Stimulated activated CD8-positive, alpha-beta memory T cell treated with anti-CD3 and anti-CD28 coated beads, Interleukin-15, amount 100 ng/mL, for 4 hours (primary cell): ENCODE data around the gene TAMM41.
"Not testable (repeated sequence)": the region's sequence is repeated elsewhere in the genome, so short reads cannot be mapped to it uniquely, and the experiment has no call there.

Experiments used
- DNase-seq, 2 donors: peaks; one replicate each; pipeline ENCODE4 v3.0.0-alpha.2; 2020; ENCODE audit warnings: low read depth in 2 of 2

TAMM41 gene

DNA sequence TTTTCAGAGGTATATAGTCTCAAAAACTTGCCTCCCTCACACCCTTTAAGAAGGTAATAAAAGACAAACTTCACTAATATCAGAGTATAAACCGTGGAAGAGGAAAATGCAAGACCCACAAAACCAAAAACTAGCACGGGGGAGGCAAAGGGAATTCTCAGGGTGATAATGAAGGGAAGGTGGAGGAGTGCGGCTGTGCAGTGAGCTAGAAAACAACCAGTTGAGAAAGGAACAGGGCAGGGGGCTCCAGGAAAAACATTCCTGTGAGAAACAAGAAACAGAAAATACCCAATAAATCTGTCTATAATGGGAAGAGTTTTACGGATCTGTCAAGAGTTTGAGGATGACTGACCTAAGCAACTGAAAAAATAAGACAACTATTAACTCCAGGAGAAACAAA is 31.6 kb downstream of the TAMM41 start:
- no peak for DNase-seq

GRCh38 chr3:11814663-11815062 is 32.0 kb downstream of the TAMM41 start:
- no peak for DNase-seq

DNA sequence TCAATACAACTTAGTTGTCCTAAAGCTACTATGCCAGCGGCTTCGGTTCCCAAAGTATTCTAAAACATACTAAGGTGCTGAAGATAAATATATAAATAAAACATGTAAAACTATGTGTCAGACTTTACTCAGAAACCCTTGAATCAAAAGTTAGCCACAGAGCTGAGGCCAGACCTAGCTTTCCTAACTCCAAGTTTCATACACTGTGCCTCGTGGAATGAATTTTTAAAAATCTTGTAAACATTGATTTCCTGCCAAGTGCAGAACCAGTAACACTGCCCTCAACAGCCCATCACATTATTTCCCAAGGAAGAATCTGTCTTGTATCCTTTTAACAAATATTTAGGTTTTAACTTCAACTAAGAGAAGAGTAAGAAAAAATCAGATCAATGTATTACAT is 36.4 kb downstream of the TAMM41 start:
- no peak for DNase-seq

- no peak for DNase-seq
Measured at GRCh38 chr3:11808231-11808630, 38.5 kb downstream of the TAMM41 start.

DNA sequence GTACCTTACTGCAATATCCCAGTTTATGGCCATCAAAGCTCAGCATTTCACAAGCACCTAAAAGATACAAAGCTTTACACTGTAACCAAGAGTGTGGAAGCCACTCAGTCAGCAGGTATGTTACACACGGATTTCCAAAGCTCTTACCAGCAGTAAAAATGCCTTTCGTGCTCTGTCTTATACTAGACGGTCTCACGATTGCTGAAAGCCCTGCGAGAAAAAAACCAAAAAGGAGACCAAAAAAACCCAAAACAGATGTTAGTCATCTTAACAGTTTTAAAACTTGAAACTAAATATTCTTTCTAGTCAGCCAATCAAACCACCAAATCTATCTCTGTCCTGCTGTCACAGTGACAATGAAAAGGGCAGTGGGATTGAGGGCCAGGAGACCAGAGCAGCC is 39.0 kb downstream of the TAMM41 start:
- DNase-seq = no peak

GRCh38 chr3:11805716-11806115 is 41.0 kb downstream of the TAMM41 start:
- DNase-seq = no peak

DNA sequence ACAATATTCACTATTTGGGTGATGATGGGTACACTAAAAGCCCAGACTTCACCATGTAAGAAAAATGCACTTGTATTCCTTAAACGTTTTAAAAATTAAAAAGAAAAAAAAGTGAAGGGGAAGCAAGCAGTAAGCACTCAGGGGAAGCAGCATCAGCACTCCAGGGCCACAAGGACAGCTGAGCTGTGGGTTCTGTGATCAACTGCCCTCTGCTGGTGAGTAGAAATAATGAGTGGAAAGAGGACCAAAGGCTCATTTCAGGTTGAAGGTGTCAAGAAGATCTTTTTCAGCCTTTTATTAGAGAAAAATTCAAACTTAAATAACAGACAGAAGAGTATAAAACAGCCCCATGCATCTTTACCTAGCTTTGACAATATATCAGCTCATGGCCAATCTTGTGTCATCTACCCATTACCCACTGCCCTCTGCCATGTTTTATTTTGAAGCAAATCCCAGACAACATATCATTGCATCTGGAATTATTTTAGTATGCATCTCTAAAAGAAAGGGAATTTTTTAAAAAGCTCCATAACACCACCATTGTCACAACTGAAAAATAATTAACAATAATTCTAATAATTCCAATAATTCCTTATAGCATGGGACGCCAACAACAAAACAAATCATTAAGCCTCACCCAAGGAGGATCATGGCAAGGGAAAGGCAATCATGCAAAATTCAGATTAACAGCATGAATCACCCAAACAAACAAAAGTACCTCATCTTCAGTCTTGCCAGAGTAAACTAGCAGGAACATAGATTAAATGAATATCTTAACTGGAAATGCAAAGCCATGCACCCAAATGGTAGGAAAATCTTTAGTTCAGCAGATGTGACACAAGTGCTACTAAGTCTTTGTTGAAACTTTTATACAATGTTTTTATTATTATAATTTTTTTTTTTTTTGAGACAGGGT is 42.5 kb downstream of the TAMM41 start:
- no peak for DNase-seq

GRCh38 chr3:11799791-11800190 is 46.9 kb downstream of the TAMM41 start:
- DNase-seq = no peak

- no peak for DNase-seq
Measured at GRCh38 chr3:11794927-11795326, 51.8 kb downstream of the TAMM41 start.

GRCh38 chr3:11791339-11792200 is 55.1 kb downstream of the TAMM41 start:
- no peak for DNase-seq

- DNase-seq = no peak
Measured at GRCh38 chr3:11789412-11789811, 57.3 kb downstream of the TAMM41 start.

- DNase-seq = no peak
Measured at GRCh38 chr3:11784971-11785377, 61.7 kb downstream of the TAMM41 start.

GRCh38 chr3:11780341-11780740 is 66.3 kb downstream of the TAMM41 start:
- no peak for DNase-seq

GRCh38 chr3:11779626-11780025 is 67.1 kb downstream of the TAMM41 start:
- DNase-seq = no peak

- no peak for DNase-seq
Measured at GRCh38 chr3:11778248-11778647, 68.4 kb downstream of the TAMM41 start.

DNA sequence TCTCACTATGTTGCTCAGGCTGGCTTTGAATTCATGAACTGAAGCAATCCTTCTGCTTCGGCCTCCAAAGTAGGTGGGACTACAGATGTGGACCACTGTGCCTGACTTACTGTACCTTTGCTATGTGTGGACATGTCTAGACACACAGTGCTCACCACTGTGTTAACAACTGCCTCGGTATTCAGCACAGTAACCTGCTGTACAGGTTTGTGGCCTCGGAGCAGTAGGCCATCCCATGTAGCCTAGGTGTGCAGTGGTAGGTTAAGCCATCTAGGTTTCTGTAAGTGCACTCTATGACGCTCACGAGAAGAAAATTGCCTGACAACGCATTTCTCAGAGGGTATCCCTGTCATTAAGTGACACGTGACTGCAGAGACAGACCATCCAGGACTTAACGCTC is 70.3 kb downstream of the TAMM41 start:
- DNase-seq = no peak

GRCh38 chr3:11775493-11775892 is 71.2 kb downstream of the TAMM41 start:
- no peak for DNase-seq

DNA sequence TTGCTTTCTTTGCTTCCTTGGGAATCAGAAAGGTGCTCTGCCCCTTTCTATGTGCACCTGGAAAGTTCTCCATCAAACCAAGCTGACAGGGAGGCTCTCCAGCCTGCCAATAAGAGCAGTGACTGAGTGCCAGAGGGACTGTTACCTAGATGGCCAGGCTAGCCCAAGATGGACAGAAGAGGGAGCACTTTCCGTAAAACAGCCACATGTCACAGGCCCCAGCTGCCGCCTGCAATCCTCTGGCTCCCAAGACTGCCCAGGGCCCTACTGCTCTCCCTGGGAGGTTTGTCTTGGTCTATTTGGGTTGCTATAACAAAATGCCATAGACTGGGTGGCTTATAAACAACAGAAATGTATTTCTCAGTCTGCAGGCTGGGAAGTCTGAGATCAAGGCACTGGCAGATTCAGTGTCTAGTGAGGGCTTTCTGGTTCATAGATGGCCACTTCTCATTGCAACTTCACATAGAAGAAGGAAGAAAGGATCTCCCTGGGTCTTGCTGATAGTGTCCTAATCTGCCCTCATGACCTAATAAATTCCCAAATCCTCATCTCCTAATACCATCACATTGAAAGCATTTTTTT is 72.3 kb downstream of the TAMM41 start:
- no peak for DNase-seq

DNA sequence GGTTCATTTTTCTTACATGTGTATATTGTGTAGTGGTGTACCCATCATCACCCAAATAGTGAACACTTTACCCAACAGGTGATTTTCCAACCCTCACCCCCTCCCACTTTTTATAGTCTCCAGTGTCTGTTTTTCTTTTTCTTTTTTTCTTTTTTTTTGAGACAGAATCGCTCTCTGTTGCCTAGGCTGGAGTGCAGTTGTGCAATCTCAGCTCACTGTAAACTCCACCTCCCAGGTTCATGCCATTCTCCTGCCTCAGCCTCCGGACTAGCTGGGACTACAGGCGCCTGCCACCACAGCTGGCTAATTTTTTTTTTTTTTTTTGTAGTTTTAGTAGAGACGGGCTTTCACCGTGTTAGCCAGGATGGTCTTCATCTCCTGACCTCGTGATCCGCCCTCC is 74.8 kb downstream of the TAMM41 start:
- DNase-seq = not testable (repeated sequence)

DNA sequence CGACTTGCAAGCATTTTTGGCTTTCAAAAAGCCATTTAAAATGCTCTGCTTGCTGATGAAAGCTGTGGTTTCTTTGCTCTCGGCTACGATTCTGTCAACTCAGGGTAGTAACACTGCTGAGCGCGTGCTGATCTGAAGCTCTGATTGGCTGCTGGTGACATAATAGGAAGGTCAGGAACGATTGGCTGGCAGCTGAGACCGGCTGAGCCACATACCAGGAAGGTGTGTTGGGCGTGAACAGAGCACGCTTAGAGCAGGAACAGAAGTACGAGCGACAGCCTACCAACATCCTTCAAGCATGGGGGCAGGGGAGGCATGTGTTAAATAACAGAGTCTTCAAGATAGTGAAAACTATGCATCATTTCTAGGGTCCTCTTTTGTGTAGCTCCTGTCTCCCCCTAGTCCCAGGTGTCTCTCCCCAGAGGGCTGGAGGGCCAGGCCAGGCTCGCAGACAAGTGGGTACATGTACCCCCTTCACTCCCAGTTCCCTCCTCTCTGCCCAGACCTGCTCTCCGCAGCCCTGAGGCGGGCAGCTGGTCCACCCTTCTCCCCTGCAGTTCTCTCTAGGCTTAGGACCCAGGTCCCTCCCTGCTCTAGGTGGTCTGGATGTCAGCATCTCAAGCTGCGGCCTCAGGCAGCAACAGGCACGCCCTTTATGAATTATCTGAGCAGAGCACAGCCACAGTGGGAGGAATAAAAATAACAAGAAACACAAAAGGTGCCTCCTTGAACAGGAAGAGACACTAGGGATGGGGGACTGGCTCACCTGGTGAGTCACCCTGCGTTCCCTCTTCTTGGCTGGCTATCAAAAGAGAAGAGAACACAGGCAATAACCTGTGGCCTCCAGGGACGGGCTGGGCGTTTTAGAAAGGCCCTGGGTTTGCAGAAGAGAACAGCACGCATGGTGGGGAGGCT is 76.0 kb downstream of the TAMM41 start:
- DNase-seq = peak; percentile 31 to 50
